NOMO-1 treated with DMSO at 0.1 percent for 48 hours (cell line): ENCODE results near the gene CROCC2.

Source experiments
- DNase-seq: peaks from one replicate; lab custom pipeline; 2025; ENCODE audit not compliant: unreplicated experiment; lab: John Stamatoyannopoulos, UW

Gene CROCC2

DNA sequence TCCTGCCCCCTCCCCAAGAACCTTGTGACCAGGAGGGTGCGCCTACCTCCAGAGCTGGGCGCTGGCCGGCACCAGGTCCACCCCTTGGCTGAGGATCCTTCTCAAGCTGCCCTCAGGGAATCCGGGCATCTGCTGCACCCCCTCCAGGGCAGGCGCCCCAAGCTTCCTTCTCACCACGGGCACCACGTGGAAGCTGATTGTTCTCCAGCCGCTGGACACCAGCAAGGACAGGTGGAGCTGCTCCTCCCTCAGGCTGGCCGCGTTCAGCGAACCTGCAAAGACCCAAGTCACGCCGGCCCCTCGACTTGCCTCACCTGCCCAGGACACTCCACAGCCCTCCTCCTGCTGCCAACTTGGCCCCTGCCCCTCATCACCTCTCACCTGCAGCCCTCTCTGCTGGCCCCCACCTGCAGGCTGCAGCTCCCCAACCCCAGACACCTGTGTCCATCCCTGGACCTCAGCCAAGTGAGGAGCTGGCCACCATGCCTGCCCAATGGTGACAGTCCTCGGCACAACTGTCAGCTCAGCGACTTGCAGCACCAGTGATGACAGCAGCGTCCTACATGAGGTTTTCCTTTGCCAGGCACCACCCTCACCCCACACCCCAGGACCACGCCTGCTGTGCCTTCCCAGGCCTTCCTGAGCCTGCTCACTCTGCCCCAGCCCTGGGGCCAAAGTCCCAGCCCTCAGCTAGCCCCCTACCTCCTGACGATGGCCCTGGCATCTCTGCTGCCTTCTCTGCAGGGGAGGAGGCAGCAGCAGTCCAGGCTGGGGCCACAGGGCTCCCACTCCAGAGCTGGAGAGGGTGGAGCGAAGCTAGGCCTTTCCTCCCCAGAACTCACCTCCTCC is 14.4 kb upstream of the CROCC2 start:
- no peak for DNase-seq

DNA sequence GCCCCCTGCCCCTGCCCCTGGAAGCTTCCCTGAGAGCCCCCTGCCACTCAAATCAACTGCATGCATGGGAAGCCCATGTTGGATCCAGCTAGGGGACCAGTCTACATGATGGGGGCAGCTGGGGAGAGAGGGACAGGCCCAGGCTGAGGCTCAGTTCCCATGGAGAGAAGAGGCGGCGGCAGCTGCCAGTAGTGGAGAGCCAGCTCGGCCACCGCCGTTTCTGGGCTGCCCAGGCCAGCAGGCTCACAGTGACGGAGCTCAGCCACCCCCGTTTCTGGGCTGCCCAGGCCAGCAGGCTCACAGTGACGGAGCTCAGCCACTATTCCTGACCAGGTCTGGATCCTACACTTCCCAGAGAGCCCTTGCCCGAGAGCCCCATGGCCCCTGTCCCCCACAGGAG is 13.8 kb upstream of the CROCC2 start:
- DNase-seq: no peak

DNA sequence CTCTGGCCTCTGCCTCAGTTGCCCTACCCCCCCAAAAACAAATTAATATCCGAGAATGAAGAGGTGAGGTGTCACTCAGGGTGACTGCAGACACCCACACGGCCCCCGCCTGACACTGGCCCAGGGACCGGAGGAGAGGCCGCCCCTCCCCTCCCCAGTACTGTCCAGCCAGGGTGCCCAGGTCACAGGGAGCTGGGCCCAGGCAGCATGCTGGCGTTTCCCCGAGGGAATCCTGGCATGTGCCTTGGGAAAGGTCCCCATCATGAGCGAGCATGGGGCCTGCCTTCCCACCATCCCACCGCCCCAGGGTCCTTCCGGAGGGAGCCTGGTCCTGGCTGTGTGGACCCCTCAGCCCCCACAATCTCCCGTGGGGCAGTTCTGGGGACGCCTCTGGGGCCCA is 13.2 kb upstream of the CROCC2 start:
- DNase-seq: no peak

DNA sequence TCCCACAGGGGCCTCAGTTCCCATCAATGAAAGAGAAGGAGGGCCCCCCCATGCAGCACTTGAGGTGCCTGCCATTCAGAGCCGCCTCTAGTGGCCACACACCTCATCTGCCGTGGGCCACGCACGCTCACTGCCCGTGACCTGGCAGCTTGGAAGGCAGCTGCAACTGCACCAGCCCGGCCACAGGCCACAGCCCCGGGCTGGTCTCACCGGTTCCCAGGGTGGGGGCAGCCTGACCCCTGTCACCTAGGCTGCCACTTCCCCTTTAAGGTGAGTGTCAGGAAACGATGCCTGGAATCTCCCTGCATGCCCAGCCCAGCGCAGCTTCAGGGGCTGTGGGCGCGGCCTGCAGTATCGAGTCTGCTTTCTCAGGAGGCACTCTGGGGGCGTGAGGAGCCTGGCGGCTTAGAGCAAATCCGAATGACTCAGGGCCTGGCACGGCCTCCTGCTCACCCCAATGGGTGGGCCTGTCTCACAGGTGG is 12.7 kb upstream of the CROCC2 start:
- DNase-seq: no peak

DNA sequence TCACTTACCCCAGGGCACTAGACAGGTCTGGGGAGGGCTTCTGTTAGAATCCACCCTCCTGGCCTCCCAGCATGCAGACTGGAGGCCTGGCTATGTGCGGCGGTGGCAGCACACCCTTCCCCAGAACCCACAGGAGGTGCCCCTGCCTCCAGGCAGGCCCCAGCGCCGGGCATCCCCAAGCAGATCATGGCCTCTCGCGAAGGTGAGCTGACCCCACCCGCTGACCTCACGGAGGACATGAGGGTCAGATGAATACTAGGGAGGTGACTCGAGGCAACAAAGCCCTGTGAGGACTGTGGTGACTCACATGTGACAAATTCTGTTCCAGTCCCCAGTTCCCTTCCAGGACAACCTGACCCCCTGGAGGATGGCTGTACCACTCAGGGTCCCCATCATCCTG is 12.1 kb upstream of the CROCC2 start:
- DNase-seq: no peak

DNA sequence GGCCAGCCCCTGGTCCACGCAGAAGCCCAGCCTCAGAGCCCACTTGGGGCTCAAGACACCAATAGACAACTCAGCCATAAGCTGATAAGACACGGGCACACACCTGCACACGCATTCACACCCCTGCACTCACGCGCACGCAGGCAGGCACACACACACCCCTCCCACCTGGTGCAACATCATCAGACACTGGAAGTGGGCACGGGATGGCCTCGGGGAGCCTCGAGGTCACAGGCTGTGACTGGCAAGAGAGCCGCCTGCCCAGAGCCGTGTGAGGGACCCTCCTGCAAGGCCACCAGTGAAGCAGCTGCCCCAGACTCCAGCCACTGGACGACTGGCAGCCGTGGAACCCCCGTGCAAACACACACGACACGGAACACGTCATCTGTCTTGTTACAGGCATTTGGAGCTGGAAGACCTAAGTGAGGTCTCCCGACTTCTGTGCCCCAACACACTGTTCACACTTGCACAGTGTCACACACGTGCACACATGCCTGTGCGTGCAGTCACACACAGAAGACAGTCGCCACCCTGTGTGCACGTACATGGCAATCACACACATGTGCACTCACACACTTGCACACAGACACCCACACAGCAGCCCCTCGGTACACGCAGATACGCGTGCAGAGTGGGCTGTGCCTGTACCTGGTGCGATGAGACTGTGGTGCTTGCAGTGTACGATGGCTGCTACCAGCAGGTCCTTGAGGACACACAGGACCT is 11.1 kb upstream of the CROCC2 start:
- DNase-seq: no peak

DNA sequence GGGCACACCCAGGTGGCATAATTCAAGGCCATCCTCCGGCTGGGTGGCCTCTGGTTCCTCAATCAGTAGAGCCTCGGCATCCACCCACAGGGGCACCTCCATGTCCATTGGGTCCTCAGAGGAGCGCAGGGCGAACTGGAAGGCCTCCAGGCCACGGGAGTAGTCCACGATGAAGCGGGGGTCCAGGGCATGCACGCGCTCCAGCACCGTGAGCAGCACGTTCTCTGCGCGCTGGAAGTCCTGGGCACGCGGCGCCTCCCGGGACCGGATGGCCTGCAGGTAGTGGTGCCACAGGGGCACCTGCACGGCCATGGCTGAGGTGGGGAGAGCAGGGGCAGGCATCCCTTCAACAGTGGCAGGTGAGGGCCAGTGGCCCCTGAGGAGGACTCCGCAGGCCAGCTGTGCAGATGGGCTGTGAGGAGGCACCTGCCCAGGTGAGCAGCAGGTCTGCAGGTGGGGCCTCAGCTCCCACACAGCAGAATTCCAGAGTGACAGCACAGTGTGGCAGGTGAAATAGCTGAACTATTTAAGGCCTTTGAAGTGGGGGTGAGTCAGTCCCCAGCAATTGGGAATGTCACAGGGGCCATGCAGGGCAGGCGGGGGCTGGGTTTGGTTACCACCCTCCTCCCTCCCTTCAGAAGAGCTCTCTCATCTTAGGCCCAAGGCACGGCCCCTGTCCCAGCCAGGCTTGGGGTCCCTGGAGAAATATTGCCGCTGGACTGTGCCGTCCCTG is 10.3 kb upstream of the CROCC2 start, which contains the start of gene MAB21L4:
TSS of gene MAB21L4 (minus strand) at position 501 of the 733 bp plus-strand sequence. CDS start at position 342, 159 bp downstream.
- DNase-seq: no peak

DNA sequence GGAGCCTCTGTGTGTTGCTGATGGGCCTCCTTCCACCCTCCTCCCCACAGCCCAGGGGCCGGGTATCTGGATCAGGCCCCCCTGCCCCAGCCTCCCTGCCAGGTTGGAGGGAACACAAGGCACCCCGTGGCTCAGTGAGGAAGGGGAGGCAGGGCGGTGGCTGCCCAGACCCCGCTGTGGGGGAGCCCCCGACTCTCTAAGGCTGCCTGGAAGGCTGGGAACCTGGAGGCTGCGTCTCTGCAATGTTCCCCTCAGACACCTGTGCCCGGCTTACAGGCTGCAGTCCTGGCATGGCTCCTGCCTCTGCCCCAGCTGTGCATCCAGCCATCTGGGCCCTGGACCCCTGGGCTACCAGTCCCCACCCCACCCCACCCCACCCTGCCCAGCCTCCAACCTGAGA is 9.7 kb upstream of the CROCC2 start:
- DNase-seq: no peak

DNA sequence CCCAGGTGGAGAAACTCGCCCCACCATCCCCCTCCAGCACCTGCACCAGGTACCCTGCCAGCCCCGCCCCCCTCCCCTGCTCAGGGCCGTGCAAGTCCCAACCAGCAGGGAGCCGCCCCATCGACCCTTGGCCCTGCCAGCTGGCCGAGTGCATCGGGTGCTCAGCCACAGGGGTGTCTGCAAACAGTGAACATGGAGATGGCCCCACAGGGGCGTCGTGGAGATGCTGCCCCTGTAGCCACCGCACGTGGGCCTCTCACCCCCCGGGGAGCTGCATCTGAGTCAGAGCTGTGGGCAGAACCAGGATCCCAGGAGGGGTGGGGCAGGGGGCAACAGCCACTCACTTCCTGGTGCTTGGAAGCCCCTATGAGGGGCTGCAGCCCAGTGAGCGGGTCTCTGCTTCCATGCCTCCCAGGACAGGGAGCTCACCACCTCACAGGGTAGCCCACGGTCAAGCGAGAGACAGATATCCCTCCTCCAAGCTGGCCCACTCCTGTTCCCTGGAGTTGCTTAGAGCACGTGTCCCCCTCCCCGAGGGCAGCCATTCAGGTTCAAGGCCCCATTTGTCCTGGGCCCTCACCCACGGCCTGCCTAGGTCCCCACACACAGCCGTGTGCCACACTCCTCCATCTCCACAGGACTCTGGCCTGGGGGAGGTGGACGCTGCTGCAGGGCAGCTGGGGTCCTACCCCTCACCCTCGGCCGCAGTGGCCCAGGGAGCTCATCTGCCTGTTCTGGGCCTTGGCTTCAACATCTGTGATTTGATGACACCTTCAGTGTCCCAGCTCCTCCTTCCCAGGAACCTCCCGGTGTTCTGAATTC is 9.1 kb upstream of the CROCC2 start:
- DNase-seq: no peak

DNA sequence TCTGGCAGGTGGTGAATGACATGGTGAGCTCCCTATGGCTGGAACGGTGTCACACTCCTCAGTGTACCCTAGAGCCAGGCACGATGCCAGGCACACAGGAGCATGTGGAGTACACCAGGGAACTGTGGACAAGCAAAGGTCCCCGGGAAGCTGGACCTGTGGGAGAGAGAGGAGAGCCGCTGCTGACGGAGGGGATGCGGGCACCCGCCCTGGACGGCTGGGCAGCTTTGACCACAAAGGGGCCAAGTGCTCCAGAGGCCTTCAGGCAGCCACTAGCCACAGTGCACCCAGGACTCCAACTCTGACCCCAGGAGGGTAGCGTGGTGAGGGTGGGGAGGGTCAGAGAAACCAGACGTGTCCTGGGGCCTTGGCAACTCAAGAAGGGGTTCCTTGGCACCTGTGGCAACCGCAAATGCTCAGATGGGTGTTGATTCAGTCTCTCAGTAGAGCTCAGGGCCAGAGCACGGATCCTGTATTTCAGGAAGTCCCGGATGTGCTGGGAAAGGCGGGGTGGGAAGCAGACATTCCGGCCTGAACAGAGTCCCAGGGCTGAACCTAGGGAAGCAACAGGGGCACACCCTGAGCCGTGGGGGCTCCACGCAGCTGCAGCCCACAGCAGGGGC is 7.9 kb upstream of the CROCC2 start:
- DNase-seq: no peak

DNA sequence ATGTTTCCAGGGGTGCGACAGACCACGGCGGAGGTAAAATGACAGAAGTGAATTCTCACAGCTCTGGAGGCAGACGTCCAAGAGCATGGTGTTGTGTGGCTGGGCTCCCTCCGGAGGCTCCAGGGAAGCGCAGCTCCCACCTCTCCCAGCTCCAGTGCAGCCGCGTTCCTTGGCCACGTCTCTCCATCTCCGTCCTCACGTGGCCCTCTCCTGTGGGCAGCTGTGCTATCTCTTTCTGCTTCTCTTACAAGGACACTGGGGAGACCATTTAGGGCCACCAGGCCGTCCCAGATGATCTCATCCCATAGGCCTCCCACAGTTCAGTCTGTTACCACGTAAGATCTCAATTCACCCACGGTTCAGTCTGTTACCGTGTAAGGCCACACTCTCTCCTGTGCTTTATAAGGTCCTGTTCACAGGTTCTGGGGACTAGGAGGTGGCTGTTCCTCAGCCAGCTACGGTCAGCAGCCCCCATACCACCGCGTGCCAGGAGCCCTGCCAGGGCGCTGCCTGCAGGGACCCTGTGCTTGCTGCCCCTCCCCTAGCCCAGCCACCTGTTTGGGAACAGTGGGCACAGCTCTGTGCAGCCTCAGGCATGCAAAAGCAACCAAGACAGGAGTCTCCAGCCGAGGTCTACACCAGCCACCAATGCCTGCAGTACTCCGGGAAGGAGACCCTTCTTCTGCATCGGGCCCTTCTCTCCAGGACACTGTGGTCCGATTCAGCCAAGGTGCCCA is 7.2 kb upstream of the CROCC2 start:
- no peak for DNase-seq

DNA sequence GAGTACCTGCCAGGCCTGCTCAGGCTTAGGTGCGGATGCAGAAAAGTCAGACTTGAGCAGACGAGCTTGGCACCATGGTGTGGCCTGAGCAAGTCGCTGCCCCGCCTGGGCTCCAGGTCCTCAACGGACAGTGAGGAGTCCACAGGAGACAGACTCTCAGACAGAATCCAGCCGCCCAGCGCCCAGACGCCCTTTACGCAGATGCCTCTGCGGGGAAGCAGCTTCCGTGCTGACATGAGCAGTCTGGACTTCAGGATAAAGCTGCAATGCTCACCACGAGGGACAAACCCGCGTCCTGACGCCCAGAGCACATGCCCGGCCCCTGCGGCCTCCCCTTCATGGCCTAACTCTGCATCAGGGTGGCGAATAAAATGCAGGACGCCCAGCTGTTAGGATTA is 6.7 kb upstream of the CROCC2 start:
- no peak for DNase-seq

DNA sequence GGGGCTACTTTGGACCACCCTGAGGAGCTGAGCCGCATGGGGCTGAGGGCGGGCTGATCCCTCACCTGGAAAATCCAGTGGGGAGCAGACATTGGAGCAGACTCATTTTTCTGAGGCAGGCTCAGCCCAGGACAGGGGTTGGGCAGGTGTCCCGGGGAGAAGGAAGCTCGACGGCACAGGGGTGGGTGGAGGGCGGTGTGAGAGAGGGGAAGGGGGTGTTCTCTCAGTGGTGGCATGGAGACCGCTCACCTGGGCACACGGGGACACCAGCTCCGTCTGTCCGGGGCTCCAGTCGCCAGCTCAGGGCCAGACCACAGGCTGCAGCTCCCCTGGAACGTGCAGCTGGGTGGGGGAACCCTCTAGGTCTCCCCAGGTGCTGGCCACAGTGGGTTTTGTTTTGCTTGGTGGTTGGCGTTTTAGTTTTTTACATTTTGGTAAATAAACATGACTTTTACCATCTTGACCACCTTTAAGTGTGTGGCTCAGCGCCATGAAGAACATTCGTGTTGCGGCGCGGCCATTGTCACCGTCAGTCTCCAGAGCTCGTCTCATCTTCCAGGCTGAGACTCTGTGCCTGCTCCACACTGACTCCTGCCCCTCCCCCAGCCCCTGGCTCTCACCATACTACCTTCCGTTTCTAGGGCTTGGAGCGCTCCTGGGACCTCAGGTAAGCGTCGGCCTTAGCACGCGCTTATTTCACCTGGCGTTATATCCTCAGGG is 5.8 kb upstream of the CROCC2 start:
- no peak for DNase-seq

DNA sequence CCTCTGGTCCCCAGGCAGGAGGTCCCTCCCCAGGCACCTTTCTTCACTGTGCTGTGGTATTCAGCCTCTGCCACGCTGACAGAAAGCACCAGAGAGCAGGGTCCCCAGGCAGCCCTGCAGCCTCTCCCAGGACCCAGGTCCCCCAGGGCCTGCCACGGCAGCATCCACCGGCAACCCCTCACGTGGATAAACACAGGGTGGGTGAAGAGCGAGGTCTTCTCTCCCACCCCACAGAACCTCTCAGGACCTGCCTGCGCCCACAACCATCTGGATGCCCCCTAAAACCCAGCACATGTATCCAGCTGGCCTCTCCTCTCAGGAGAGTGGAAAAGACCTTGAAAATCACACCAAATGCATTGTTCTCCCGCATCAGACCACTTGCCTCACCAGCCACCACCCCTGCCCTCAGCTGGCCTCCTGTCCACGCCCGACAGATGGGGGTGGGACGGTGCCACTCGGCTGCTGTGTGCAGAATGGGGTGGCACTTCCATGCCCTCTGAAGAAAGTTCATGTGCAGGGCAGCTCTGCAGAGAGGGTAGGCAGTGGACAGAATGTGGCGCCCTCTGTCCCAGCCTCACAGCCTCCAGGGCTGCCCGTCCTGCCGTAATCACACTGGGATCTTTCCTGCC is 4.0 kb upstream of the CROCC2 start:
- DNase-seq: no peak

DNA sequence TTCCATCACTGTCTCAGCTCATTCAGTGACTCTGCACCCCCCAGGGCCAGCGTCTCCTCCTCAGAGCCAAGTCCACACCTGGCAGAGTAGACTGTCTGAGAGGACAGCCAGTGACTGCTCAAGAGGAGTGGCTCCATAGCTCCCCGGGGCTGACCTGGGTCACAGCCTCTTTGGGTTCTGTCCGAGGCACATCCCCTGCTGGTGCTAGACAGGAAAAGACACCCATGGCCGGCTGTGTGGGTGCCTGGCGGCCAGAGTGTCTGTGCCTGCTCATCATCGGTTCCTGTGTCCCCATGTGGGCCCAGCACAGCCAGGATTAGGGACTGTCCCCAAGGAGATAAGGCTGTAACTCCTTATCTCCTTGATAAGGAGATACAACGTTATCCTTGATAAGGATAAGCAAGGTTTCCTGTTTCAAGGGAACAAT is 3.5 kb upstream of the CROCC2 start:
- no peak for DNase-seq

DNA sequence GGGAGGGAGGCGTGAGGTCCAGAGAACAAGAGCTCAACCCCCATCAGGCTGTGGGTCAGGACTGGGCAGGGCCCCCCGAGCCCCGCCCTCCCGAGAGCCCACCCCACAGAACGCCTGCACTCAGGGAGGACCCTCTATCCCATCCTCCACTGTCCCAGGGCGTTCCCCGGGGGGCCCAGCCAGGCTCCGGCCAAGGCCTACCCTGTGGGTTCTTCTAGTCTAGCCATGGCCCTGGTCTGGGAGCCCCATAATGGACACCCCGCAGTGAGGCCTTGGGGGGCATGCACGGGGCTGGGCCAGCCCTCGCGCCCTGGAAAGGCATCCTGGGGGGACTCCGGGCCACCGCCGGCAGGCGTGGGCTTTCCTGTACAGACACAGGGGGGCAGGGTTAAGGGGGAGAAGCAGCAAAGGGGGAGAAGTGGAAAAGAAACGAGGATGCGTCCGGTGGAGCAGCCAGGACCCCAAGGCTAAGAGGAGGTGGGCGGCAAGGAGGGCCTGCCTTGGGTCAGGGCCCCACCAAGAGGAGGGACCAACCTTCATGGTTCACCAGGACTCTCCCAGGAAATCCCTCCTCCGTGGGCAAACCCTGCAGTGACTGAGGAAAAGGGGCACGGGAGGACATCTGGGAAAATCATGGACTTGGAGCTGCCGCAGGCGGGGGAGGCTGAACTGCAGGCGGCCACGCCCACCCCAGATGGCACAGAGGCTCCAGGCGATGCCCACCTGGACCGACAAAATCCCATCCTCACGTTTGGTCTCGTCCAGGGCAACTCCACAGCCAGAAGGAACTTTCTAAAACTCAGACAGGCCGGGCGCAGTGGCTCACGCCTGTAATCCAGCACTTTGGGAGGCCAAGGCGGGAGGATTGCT is 2.7 kb upstream of the CROCC2 start:
- DNase-seq: no peak
